Mesendoderm (in vitro differentiated cells): ENCODE measurements around the gene APP.

Experiments used
- DNase-seq: peaks from one replicate; pipeline ENCODE4 v3.0.0; 2013
- H2AK5ac ChIP-seq: 2 replicates; pipeline ENCODE4 v1.6.1; 2013; ENCODE audit warnings: low read length, inconsistent platforms
- H2BK120ac ChIP-seq: 2 replicates; pipeline ENCODE4 v1.6.1; 2013; ENCODE audit warnings: low read depth, mild to moderate bottlenecking, low read length, moderate library complexity, mixed read lengths
- H2BK15ac ChIP-seq: replicated peaks from 2 replicates; pipeline ENCODE4 v1.6.1; 2013; ENCODE audit warnings: low read depth, mild to moderate bottlenecking, moderate library complexity
- H2BK5ac ChIP-seq: 2 replicates; pipeline ENCODE4 v1.6.1; 2013; ENCODE audit warnings: low read length, inconsistent platforms
- H3K18ac ChIP-seq: 2 replicates; pipeline ENCODE4 v1.6.1; 2013; ENCODE audit warnings: mild to moderate bottlenecking, low read length, mixed read lengths
- H3K23ac ChIP-seq: one replicate; pipeline ENCODE4 v1.6.1; 2013; ENCODE audit warnings: low read length
- H3K27ac ChIP-seq: 2 replicates; pipeline ENCODE4 v1.5.1; 2013; ENCODE audit warnings: low read depth, mild to moderate bottlenecking, inconsistent platforms, low read length, moderate library complexity
- H3K27me3 ChIP-seq: 2 replicates; pipeline ENCODE4 v1.6.1; 2013; ENCODE audit warnings: low read length, control low read depth, mild to moderate bottlenecking, inconsistent platforms; ENCODE audit not compliant: insufficient read depth, poor library complexity
- H3K36me3 ChIP-seq: 2 replicates; pipeline ENCODE4 v1.6.1; 2013; ENCODE audit warnings: low read length, inconsistent platforms; ENCODE audit not compliant: control insufficient read depth, insufficient read depth
- H3K4ac ChIP-seq: one replicate; pipeline ENCODE4 v1.6.1; 2013; ENCODE audit warnings: low read depth, mild to moderate bottlenecking, low read length, moderate library complexity
- H3K4me1 ChIP-seq: 2 replicates; pipeline ENCODE4 v1.6.1; 2013; ENCODE audit warnings: low read depth, low read length, inconsistent platforms; ENCODE audit not compliant: control insufficient read depth
- H3K4me2 ChIP-seq: 2 replicates; pipeline ENCODE4 v1.6.1; 2013; ENCODE audit warnings: low read length
- H3K4me3 ChIP-seq: 2 replicates; pipeline ENCODE4 v1.5.1; 2013; ENCODE audit warnings: mild to moderate bottlenecking, low read length
- H3K56ac ChIP-seq: one replicate; pipeline ENCODE4 v1.6.1; 2013; ENCODE audit warnings: low read length
- H3K79me1 ChIP-seq: 2 replicates; pipeline ENCODE4 v1.6.1; 2013; ENCODE audit warnings: low read length, inconsistent platforms
- H3K79me2 ChIP-seq: 2 replicates; pipeline ENCODE4 v1.6.1; 2013; ENCODE audit warnings: mild to moderate bottlenecking, low read length; ENCODE audit not compliant: control insufficient read depth, insufficient read depth
- H3K9ac ChIP-seq: 2 replicates; pipeline ENCODE4 v1.6.1; 2013; ENCODE audit warnings: low read length, inconsistent platforms
- H4K5ac ChIP-seq: one replicate; pipeline ENCODE4 v1.6.1; 2013; ENCODE audit warnings: low read length
- H4K8ac ChIP-seq: one replicate; pipeline ENCODE4 v1.6.1; 2013; ENCODE audit warnings: low read depth, mild to moderate bottlenecking, control low read depth, low read length, moderate library complexity
- WGBS: extraction: QIAGEN DNeasy Blood & Tissue Kit; methylation state at CpG from one replicate; pipeline ENCODE4 v1.1.7; 2013; ENCODE audit warnings: low lambda C conversion rate, missing lambda C conversion rate; ENCODE audit not compliant: insufficient coverage; ENCODE audit errors: extremely low coverage; 5-methylcytosine and 5-hydroxymethylcytosine counted together

APP gene

DNA sequence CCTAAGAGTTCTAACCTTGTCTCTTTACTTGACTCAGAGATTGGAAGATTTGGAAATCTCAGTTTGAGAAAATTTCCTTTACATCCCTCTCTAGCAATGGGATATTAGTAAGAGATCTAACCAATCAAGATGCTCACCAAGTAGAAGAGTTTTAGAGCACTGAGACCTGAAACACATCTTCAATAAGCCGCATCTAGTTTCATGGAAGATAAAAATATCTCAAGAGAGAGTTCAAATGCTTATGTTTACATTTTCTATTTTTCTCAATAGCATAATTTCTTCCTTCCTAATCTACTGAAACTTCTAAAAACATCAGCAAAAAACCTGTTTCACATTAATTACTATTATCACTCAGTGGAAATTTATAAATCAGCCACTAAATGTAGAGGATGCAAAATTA is 165.1 kb downstream of the APP start:
- no peak overlapping the region for H3K18ac ChIP-seq
- no CpG with 5 or more reads among the region's 1 CpG for WGBS
- H3K36me3 ChIP-seq = no peaks in the 10 kb centered on the region

DNA sequence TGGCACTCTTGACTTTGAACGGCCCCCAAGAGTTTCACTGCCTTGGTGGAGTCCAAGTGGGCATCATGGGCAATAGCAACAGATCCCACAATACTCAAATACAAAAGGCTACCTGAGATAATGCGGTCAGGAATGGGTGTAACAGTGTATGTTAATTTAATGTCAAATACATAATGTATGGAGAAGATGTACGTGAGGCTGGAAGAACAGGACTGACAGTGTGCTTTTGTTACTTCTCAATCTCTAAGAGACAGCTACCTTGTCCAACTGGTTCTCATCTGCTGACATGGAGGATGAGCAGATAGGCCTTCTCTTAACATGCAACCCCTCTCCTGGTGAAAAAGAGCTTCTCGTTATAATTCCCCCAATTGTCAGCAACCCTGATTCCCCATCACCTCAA is 167.2 kb downstream of the APP start:
- Histone ChIP-seq H2BK15ac (no peak overlapping the region), H4K5ac (no peak overlapping the region), H3K23ac (no peak overlapping the region), H2BK5ac (no peak overlapping the region), H3K36me3 (no peaks in the 10 kb centered on the region), H4K8ac (no peak overlapping the region), H2AK5ac (no peak overlapping the region), H2BK120ac (no peak overlapping the region), H3K79me1 (peaks cover 19% of the 10 kb centered on the region), H3K79me2 (peaks cover 5% of the 10 kb centered on the region), H3K56ac (no peak overlapping the region), H3K27ac (no peak overlapping the region), H3K9ac (no peak overlapping the region), H3K27me3 (no peaks in the 10 kb centered on the region), H3K4ac (no peak overlapping the region), H3K4me1 (peaks cover 7% of the 10 kb centered on the region), H3K4me2 (no peak overlapping the region), H3K18ac (no peak overlapping the region), H3K4me3 (no peak overlapping the region)
- no CpG with 5 or more reads among the region's 4 CpGs for whole genome bisulfite sequencing
- DNase-seq = no peak

More for the DNA sequence above, 165.1 kb downstream of the APP start:
- H3K4ac ChIP-seq = no peak overlapping the region
- H3K23ac ChIP-seq = no peak overlapping the region
- H3K79me2 ChIP-seq = peaks cover 2% of the 10 kb centered on the region
- no peak overlapping the region for H4K8ac ChIP-seq
- H4K5ac ChIP-seq = no peak overlapping the region
- H2AK5ac ChIP-seq = no peak overlapping the region
- peaks cover 8% of the 10 kb centered on the region for H3K4me1 ChIP-seq
- peaks cover 11% of the 10 kb centered on the region for H3K79me1 ChIP-seq
- no peak overlapping the region for H2BK5ac ChIP-seq
- no peak overlapping the region for H3K9ac ChIP-seq
- no peak for DNase-seq
- H2BK15ac ChIP-seq = no peak overlapping the region
- no peak overlapping the region for H3K56ac ChIP-seq
- no peak overlapping the region for H3K4me3 ChIP-seq
- no peak overlapping the region for H3K27ac ChIP-seq
- H3K4me2 ChIP-seq = no peak overlapping the region
- no peak overlapping the region for H2BK120ac ChIP-seq
- no peaks in the 10 kb centered on the region for H3K27me3 ChIP-seq

DNA sequence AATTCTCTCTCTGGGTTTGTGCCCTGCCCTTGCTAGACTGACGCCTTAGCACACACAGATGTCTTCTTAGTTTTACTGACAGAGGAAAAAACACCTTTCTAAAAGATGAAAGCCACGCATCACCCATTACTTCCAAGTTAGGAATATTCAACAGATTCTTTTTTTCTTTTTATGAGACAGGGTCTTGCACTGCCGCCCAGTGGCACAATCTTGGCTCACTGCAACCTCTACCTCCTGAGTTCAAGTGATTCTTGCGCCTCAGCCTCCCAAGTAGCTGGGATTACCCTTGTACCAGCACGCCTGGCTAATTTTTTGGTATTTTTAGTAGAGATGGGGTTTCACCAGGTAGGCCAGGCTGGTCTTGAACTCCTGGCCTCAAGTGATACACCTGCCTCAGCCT is 169.2 kb downstream of the APP start:
- no peaks in the 10 kb centered on the region for H3K27me3 ChIP-seq

DNA sequence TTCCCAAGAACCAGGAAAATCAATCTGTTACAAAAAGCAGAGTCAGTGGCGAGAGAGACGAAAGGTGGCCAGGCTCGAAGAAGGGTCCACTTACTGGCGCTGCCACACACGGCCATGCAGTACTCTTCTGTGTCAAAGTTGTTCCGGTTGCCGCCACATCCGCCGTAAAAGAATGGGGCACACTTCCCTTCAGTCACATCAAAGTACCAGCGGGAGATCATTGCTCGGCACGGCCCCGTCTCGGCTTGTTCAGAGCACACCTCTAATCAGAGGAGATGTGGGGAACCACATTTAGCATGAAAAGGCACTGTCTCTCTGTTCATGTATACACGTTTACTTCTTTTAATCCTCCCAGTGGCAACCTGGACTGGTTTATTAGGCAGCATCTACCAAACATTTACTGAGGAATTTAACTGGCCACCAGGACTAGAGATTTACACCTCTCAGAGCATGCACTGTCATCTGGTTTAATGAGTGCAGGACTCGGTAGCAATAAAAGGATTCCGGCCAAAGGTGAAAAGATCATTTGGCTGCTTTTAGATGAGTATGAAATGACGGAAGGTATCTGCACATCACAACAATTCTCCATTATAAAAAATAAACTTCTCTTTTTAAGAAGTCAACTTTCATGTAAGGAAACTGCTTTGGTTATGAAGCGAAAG is 170.5 kb downstream of the APP start:
- H3K56ac ChIP-seq = peak overlapping the region; percentile 37
- no peak overlapping the region for H3K4me2 ChIP-seq
- peaks cover 3% of the 10 kb centered on the region for H3K4me1 ChIP-seq
- no peak overlapping the region for H2BK5ac ChIP-seq
- H3K79me2 ChIP-seq = peaks cover 2% of the 10 kb centered on the region
- no peak overlapping the region for H3K4me3 ChIP-seq
- no peak overlapping the region for H4K5ac ChIP-seq
- no peak for DNase-seq
- no peak overlapping the region for H3K9ac ChIP-seq
- H3K4ac ChIP-seq = no peak overlapping the region
- H2BK15ac ChIP-seq = no peak overlapping the region
- H3K27ac ChIP-seq = no peak overlapping the region
- H3K18ac ChIP-seq = no peak overlapping the region
- H3K23ac ChIP-seq = no peak overlapping the region
- no peaks in the 10 kb centered on the region for H3K27me3 ChIP-seq
- no CpG with 5 or more reads among the region's 19 CpGs for WGBS
- H2BK120ac ChIP-seq = no peak overlapping the region
- H3K36me3 ChIP-seq = no peaks in the 10 kb centered on the region
- peaks cover 16% of the 10 kb centered on the region for H3K79me1 ChIP-seq
- no peak overlapping the region for H2AK5ac ChIP-seq
- no peak overlapping the region for H4K8ac ChIP-seq

More for the DNA sequence above, 169.2 kb downstream of the APP start:
- Histone ChIP-seq H4K5ac (no peak overlapping the region), H3K4me3 (no peak overlapping the region), H2BK120ac (no peak overlapping the region), H3K27ac (no peak overlapping the region), H3K4ac (no peak overlapping the region), H2BK15ac (no peak overlapping the region), H3K36me3 (no peaks in the 10 kb centered on the region), H3K79me2 (peaks cover 2% of the 10 kb centered on the region), H3K18ac (no peak overlapping the region), H2BK5ac (no peak overlapping the region), H4K8ac (no peak overlapping the region), H3K23ac (no peak overlapping the region), H3K79me1 (peaks cover 18% of the 10 kb centered on the region), H2AK5ac (no peak overlapping the region), H3K56ac (no peak overlapping the region), H3K9ac (no peak overlapping the region), H3K4me2 (no peak overlapping the region), H3K4me1 (peaks cover 3% of the 10 kb centered on the region)
- no CpG with 5 or more reads among the region's 5 CpGs for WGBS
- no peak for DNase-seq

DNA sequence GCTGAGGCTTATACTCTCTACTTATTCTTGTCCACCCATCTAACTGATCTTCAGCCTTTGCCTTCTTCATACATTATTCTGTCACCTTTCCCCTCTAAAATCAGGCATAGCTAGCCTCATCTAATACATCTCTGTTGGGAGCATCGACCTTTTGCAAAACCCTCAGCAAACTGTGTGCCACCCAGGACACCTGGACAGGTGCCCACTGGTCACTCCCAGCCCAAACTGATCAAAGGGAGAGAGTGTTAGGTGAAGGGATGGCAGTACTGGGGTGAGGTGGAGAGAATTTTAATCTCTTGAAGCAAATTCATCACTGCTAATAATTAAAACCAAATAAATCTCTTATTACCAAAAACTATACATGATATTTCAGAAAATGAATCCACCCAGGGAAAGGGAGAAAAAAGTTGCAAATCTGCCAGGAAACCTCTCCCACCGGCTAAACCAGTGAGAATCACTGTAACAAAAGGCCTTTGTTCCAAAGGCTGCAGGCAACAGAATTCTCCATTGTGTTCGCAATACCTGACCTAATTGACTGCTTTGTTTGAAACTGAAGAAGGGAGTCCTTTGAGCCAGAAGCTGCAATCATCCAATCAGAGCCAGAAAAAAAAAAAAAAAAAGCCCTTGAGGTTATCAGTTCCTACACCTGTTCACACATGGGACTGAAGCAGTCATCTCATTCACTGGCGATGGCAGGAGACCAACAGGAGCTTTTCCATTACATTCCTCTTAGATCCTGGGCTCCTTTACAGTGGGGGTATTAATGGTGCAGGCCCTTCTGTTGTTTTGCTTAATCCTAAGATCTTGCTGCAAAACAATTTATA is 172.6 kb downstream of the APP start:
- Histone ChIP-seq H2BK120ac (no peak overlapping the region), H3K4me2 (no peak overlapping the region), H3K79me2 (peaks cover 2% of the 10 kb centered on the region), H3K56ac (peak overlapping the region; percentile 58), H3K36me3 (no peaks in the 10 kb centered on the region), H3K79me1 (peaks cover 12% of the 10 kb centered on the region), H2BK5ac (no peak overlapping the region), H3K4me3 (no peak overlapping the region), H4K5ac (no peak overlapping the region), H3K27me3 (no peaks in the 10 kb centered on the region), H3K4me1 (peaks cover 3% of the 10 kb centered on the region), H2BK15ac (no peak overlapping the region), H3K27ac (peak overlapping the region; percentile 48), H3K23ac (no peak overlapping the region), H3K9ac (no peak overlapping the region), H4K8ac (no peak overlapping the region), H3K4ac (peak overlapping the region; percentile 20), H2AK5ac (no peak overlapping the region), H3K18ac (no peak overlapping the region)
- no CpG with 5 or more reads among the region's 4 CpGs for WGBS
- peak; percentile 96 for DNase-seq
